Measurements from ENCODE around the gene PER3. TPM values are rescaled to one million over a fixed set of nuclear protein-coding genes. Genes with fewer than 3 reads are reported as not detected.
A peak's percentile ranks its signal among the peaks of the same experiment; 100 is the strongest.

Gene PER3
- total RNA-seq, 3 donors from 2014 or later (not counting 1 experiment from before 2014, with no cell fraction given): 9.1 to 20.8 (median 19.2) TPM

DNA sequence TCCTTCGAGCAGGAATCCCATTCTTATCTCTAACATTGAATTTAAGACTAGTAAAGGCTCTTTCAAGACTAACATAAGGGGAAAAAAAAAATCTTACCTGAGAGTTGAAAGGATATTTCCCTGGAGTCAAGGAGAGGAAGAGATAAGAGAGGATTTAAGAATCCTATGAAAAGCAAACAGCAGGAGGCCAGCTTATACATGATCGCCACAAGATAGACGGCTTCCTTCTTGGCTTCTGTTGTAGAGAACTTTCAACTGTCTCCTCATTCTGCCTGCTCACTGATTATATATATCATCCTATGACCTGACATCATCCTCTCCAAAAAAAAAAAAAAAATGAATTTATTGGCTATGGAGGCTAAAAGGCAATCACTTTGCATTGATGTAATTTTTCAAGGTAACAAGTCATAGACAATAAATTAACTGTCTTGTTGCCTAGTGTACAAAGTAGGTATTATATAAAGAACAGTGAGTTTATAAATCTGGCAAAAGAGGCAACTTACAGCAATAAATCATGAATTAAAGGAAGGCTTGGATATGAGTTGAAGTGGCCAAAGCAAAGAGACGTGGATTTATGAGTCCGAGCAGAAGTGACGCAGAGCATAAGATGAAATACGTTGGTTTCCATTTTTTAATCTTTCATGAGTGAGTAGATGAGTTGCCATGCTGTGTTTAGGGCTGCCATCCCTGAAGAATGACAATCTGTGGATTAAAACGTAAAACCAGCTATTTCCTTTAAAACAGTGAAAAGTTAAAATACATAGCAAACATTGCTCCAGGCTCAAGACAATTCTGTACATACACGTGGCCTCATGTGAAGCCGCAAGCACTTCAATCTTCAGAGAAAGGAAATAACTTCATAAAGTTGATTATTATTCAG, 69.0 kb downstream of the PER3 start, which contains the start of gene UTS2:
TSS of gene UTS2 (minus strand) at position 262 of the 880 bp plus-strand sequence. CDS start at position 200, 62 bp downstream.
- Mint-ChIP-seq H3K9me3 (no peaks in the 10 kb centered on the region), H3K27ac (no peak within 1 kb of the TSS), H3K4me1 (peaks cover 5 to 17% of the 10 kb centered on the region in 2 donors), H3K36me3 (no peaks in the 10 kb centered on the region), H3K4me3 (no peak within 1 kb of the TSS), H3K27me3 (ENCODE audit: low read depth in 2 of 2) (peaks cover 0 to 3% of the 10 kb centered on the region in 2 donors)
- Histone ChIP-seq H3K36me3 (ENCODE audit: control insufficient read depth, insufficient read depth, low read length) (no peaks in the 10 kb centered on the region), H3K4me1 (ENCODE audit: control insufficient read depth, insufficient read depth, low read length) (peaks cover 4% of the 10 kb centered on the region), H3K27ac (ENCODE audit: low read length) (no peak within 1 kb of the TSS), H3K9me3 (ENCODE audit: control insufficient read depth, insufficient read depth, low read length) (no peaks in the 10 kb centered on the region), H3K4me3 (ENCODE audit: low read length) (no peak within 1 kb of the TSS), H3K27me3 (ENCODE audit: control insufficient read depth, insufficient read depth, low read length) (no peaks in the 10 kb centered on the region)
- no peak for ATAC-seq
- 81% methylated on average over 8 of the region's 10 CpGs for WGBS (ENCODE audit: insufficient coverage)
- TF ChIP-seq, protein P1, sequence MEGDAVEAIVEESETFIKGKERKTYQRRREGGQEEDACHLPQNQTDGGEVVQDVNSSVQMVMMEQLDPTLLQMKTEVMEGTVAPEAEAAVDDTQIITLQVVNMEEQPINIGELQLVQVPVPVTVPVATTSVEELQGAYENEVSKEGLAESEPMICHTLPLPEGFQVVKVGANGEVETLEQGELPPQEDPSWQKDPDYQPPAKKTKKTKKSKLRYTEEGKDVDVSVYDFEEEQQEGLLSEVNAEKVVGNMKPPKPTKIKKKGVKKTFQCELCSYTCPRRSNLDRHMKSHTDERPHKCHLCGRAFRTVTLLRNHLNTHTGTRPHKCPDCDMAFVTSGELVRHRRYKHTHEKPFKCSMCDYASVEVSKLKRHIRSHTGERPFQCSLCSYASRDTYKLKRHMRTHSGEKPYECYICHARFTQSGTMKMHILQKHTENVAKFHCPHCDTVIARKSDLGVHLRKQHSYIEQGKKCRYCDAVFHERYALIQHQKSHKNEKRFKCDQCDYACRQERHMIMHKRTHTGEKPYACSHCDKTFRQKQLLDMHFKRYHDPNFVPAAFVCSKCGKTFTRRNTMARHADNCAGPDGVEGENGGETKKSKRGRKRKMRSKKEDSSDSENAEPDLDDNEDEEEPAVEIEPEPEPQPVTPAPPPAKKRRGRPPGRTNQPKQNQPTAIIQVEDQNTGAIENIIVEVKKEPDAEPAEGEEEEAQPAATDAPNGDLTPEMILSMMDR (IDR thresholded peaks at IDR 0.05): no peak
- no peak for DNase-seq
- intact Hi-C loops (cut with micrococcal nuclease): no loop called here

DNA sequence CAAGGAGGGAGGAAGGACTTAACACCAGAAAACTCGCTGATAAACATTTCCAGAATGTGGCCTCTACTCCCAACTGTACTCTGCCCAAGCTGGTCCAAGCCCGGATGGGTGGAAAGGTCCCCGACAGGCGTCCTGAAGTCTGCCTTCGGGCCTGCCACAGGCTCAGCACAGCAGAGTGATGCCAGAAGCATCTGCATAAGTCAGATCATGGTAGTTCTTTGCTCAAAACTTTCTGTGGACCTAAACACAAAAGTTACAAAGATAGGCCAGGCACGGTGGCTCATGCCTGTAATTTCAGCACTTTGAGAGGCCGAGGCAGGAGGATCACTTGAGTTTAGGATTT, 69.6 kb downstream of the PER3 start:
- DNase-seq (no peak), ATAC-seq (no peak)
- Mint-ChIP-seq H3K9me3 (no peaks in the 10 kb centered on the region), H3K27me3 (ENCODE audit: low read depth in 2 of 2) (peaks cover 0 to 3% of the 10 kb centered on the region in 2 donors), H3K36me3 (no peaks in the 10 kb centered on the region), H3K4me1 (peaks cover 5 to 17% of the 10 kb centered on the region in 2 donors), H3K4me3 (no peak overlapping the region), H3K27ac (no peak overlapping the region)
- Histone ChIP-seq H3K9me3 (ENCODE audit: control insufficient read depth, insufficient read depth, low read length) (no peaks in the 10 kb centered on the region), H3K4me1 (ENCODE audit: control insufficient read depth, insufficient read depth, low read length) (peaks cover 4% of the 10 kb centered on the region), H3K27ac (ENCODE audit: low read length) (no peak overlapping the region), H3K36me3 (ENCODE audit: control insufficient read depth, insufficient read depth, low read length) (no peaks in the 10 kb centered on the region), H3K27me3 (ENCODE audit: control insufficient read depth, insufficient read depth, low read length) (no peaks in the 10 kb centered on the region), H3K4me3 (ENCODE audit: low read length) (no peak overlapping the region)
- intact Hi-C loops (cut with micrococcal nuclease): no loop called here
- 85% methylated on average over 7 of the region's 7 CpGs for WGBS (ENCODE audit: insufficient coverage)
- TF ChIP-seq, protein P1 (IDR thresholded peaks at IDR 0.05): no peak

GRCh38 chr1:7856345-7856744, 72.3 kb downstream of the PER3 start:
- H3K9me3 Mint-ChIP-seq: no peaks in the 10 kb centered on the region
- 55% methylated on average over 15 of the region's 15 CpGs for WGBS (ENCODE audit: insufficient coverage)
- DNase-seq: peak in 1 of 2 donors; percentile 6
- H3K4me1 Mint-ChIP-seq: peaks cover 5 to 15% of the 10 kb centered on the region in 2 donors
- no peaks in the 10 kb centered on the region for H3K36me3 ChIP-seq (ENCODE audit: control insufficient read depth, insufficient read depth, low read length)
- peak overlapping the region; percentile 48 for H3K4me3 Mint-ChIP-seq
- ATAC-seq: peak; percentile 30 to 81 (median 69)
- intact Hi-C loops (cut with micrococcal nuclease): loop anchor here (2.0 kb wide), 1 partner anchor 48 kb away; no protein-coding TSS in a partner anchor
- H3K27me3 ChIP-seq (ENCODE audit: control insufficient read depth, insufficient read depth, low read length): no peaks in the 10 kb centered on the region
- H3K27ac ChIP-seq (ENCODE audit: low read length): no peak overlapping the region
- no peaks in the 10 kb centered on the region for H3K36me3 Mint-ChIP-seq
- H3K27me3 Mint-ChIP-seq (ENCODE audit: low read depth in 2 of 2): peaks cover 0 to 2% of the 10 kb centered on the region in 2 donors
- no peaks in the 10 kb centered on the region for H3K9me3 ChIP-seq (ENCODE audit: control insufficient read depth, insufficient read depth, low read length)
- TF ChIP-seq, protein P1 (IDR thresholded peaks at IDR 0.05): no peak
- peaks cover 4% of the 10 kb centered on the region for H3K4me1 ChIP-seq (ENCODE audit: control insufficient read depth, insufficient read depth, low read length)
- H3K27ac Mint-ChIP-seq: peak overlapping the region; percentile 4 to 63
- no peak overlapping the region for H3K4me3 ChIP-seq (ENCODE audit: low read length)

Measured in natural killer cell (primary cell).